HEK293 (cell line): ENCODE data around the gene TUT1.

ENCODE experiments used
- BCL11A ChIP-seq: fragments of 450-650 bp; formaldehyde crosslinking; IDR thresholded peaks from 2 replicates; pipeline ENCODE4 v1.5.1; 2016; ENCODE audit warnings: low read depth, missing biosample characterization, missing genetic modification characterization
- IKZF3 ChIP-seq: fragments of 450-650 bp; IDR thresholded peaks from 2 replicates; pipeline ENCODE4 v1.5.0; 2018; ENCODE audit warnings: missing biosample characterization, mild to moderate bottlenecking, missing genetic modification characterization, moderate library complexity
- MEIS1 ChIP-seq: sonication (generic); formaldehyde crosslinking; IDR thresholded peaks from 2 replicates; pipeline ENCODE4 v1.8.1; 2022; ENCODE audit warnings: missing genetic modification reagents, mild to moderate bottlenecking, borderline replicate concordance
- OSR2 ChIP-seq: fragments of 450-650 bp; formaldehyde crosslinking; IDR thresholded peaks from 2 replicates; pipeline ENCODE4 v1.5.1; 2016; ENCODE audit warnings: missing biosample characterization, missing genetic modification characterization
- PRDM10 ChIP-seq: fragments of 450-650 bp; formaldehyde crosslinking; IDR thresholded peaks from 2 replicates; pipeline ENCODE4 v1.5.1; 2016; ENCODE audit warnings: missing biosample characterization, missing genetic modification characterization
- SP7 ChIP-seq: fragments of 450-650 bp; formaldehyde crosslinking; IDR thresholded peaks from 2 replicates; pipeline ENCODE4 v1.5.1; 2016; ENCODE audit warnings: missing biosample characterization, missing genetic modification characterization
- YY1 ChIP-seq: fragments of 450-650 bp; formaldehyde crosslinking; IDR thresholded peaks from 2 replicates; pipeline ENCODE4 v1.5.1; 2018; ENCODE audit warnings: missing biosample characterization, missing genetic modification characterization
- ZIC2 ChIP-seq: fragments of 450-650 bp; formaldehyde crosslinking; IDR thresholded peaks from 2 replicates; pipeline ENCODE4 v1.5.1; 2016; ENCODE audit warnings: missing biosample characterization, missing genetic modification characterization
- ZNF10 ChIP-seq: fragments of 450-650 bp; formaldehyde crosslinking; IDR thresholded peaks from 2 replicates; pipeline ENCODE4 v1.5.1; 2017; ENCODE audit warnings: missing biosample characterization, missing genetic modification characterization
- ZNF114 ChIP-seq: fragments of 450-650 bp; formaldehyde crosslinking; IDR thresholded peaks from 2 replicates; pipeline ENCODE4 v1.5.0; 2017; ENCODE audit warnings: missing biosample characterization, missing genetic modification characterization
- ZNF121 ChIP-seq: fragments of 450-650 bp; formaldehyde crosslinking; IDR thresholded peaks from 2 replicates; pipeline ENCODE4 v1.5.1; 2016; ENCODE audit warnings: missing biosample characterization, missing genetic modification characterization
- ZNF133 ChIP-seq: fragments of 450-650 bp; formaldehyde crosslinking; IDR thresholded peaks from 2 replicates; pipeline ENCODE4 v1.5.1; 2016; ENCODE audit warnings: missing biosample characterization, missing genetic modification characterization
- ZNF175 ChIP-seq: fragments of 450-650 bp; formaldehyde crosslinking; IDR thresholded peaks from 2 replicates; pipeline ENCODE4 v1.5.1; 2016; ENCODE audit warnings: missing biosample characterization, missing genetic modification characterization
- ZNF19 ChIP-seq: fragments of 450-650 bp; formaldehyde crosslinking; IDR thresholded peaks from 2 replicates; pipeline ENCODE4; 2016; ENCODE audit warnings: missing biosample characterization, missing genetic modification characterization, low read depth
- ZNF26 ChIP-seq: fragments of 450-650 bp; formaldehyde crosslinking; IDR thresholded peaks from 2 replicates; pipeline ENCODE4 v1.5.1; 2016; ENCODE audit warnings: missing biosample characterization, missing genetic modification characterization
- ZNF266 ChIP-seq: fragments of 450-650 bp; formaldehyde crosslinking; IDR thresholded peaks from 2 replicates; pipeline ENCODE4 v1.5.1; 2016; ENCODE audit warnings: missing biosample characterization, missing genetic modification characterization, low read depth
- ZNF280C ChIP-seq: fragments of 450-650 bp; formaldehyde crosslinking; IDR thresholded peaks from 2 replicates; pipeline ENCODE4 v1.5.1; 2016; ENCODE audit warnings: missing biosample characterization, missing genetic modification characterization
- ZNF292 ChIP-seq: fragments of 450-650 bp; formaldehyde crosslinking; IDR thresholded peaks from 2 replicates; pipeline ENCODE4 v1.5.1; 2016; ENCODE audit warnings: low read depth, missing biosample characterization, missing genetic modification characterization, borderline replicate concordance
- ZNF324 ChIP-seq: fragments of 450-650 bp; formaldehyde crosslinking; IDR thresholded peaks from 2 replicates; pipeline ENCODE4 v1.5.1; 2016; ENCODE audit warnings: missing biosample characterization, missing genetic modification characterization
- ZNF341 ChIP-seq: fragments of 450-650 bp; formaldehyde crosslinking; IDR thresholded peaks from 2 replicates; pipeline ENCODE4; 2016; ENCODE audit warnings: low read depth, missing biosample characterization, missing genetic modification characterization
- ZNF423 ChIP-seq: fragments of 450-650 bp; formaldehyde crosslinking; IDR thresholded peaks from 2 replicates; pipeline ENCODE4 v1.5.1; 2016; ENCODE audit warnings: missing biosample characterization, missing genetic modification characterization
- ZNF449 ChIP-seq: fragments of 450-650 bp; formaldehyde crosslinking; IDR thresholded peaks from 2 replicates; pipeline ENCODE4 v1.5.1; 2017; ENCODE audit warnings: missing biosample characterization, mild to moderate bottlenecking, missing genetic modification characterization, moderate library complexity
- ZNF521 ChIP-seq: fragments of 450-650 bp; formaldehyde crosslinking; IDR thresholded peaks from 2 replicates; pipeline ENCODE4 v1.5.1; 2017; ENCODE audit warnings: missing biosample characterization, mild to moderate bottlenecking, missing genetic modification characterization
- ZNF529 ChIP-seq: fragments of 450-650 bp; formaldehyde crosslinking; IDR thresholded peaks from 2 replicates; pipeline ENCODE4 v1.5.1; 2017; ENCODE audit warnings: missing genetic modification characterization, missing biosample characterization; ENCODE audit not compliant: insufficient replicate concordance
- ZNF530 ChIP-seq: fragments of 450-650 bp; formaldehyde crosslinking; IDR thresholded peaks from 2 replicates; pipeline ENCODE4 v1.5.1; 2016; ENCODE audit warnings: low read depth, missing biosample characterization, missing genetic modification characterization
- ZNF580 ChIP-seq: fragments of 450-650 bp; formaldehyde crosslinking; IDR thresholded peaks from 2 replicates; pipeline ENCODE4 v1.5.1; 2016; ENCODE audit warnings: missing biosample characterization, missing genetic modification characterization
- ZNF658 ChIP-seq: fragments of 450-650 bp; formaldehyde crosslinking; IDR thresholded peaks from 2 replicates; pipeline ENCODE4; 2016; ENCODE audit warnings: missing biosample characterization, missing genetic modification characterization
- ZNF704 ChIP-seq: fragments of 450-650 bp; formaldehyde crosslinking; IDR thresholded peaks from 2 replicates; pipeline ENCODE4 v1.5.1; 2016; ENCODE audit warnings: missing biosample characterization, missing genetic modification characterization
- ZNF776 ChIP-seq: fragments of 450-650 bp; formaldehyde crosslinking; IDR thresholded peaks from 2 replicates; pipeline ENCODE4 v1.5.0; 2017; ENCODE audit warnings: missing biosample characterization, missing genetic modification characterization, borderline replicate concordance
- ZSCAN5A ChIP-seq: fragments of 450-650 bp; formaldehyde crosslinking; IDR thresholded peaks from 2 replicates; pipeline ENCODE4 v1.5.1; 2016; ENCODE audit warnings: missing biosample characterization, missing genetic modification characterization

The TUT1 gene

GRCh38 chr11:62560566-62561103, 30.7 kb downstream of the TUT1 start (continued):
- no peak for TF ChIP-seq ZNF529 (tag by site-specific recombination)
- TF ChIP-seq ZNF704, result no peak
- TF ChIP-seq ZNF10 (tag by site-specific recombination), result 0 out of 2 replicates have a peak, but pooled peaks have one; percentile 37
- no peak for TF ChIP-seq ZNF423
- no peak for TF ChIP-seq YY1 (tag by site-specific recombination)
- no peak for TF ChIP-seq BCL11A (tag by site-specific recombination)
- no peak for TF ChIP-seq ZNF133 (tag by site-specific recombination)
- TF ChIP-seq PRDM10 (tag by site-specific recombination), result peak; percentile 87
- no peak for TF ChIP-seq ZNF776 (tag by site-specific recombination)
- TF ChIP-seq ZNF580 (tag by site-specific recombination), result no peak
- TF ChIP-seq MEIS1 (CRISPR knock-in tag), result no peak
- no peak for TF ChIP-seq ZNF280C
- no peak for TF ChIP-seq ZSCAN5A (tag by site-specific recombination)
- TF ChIP-seq ZNF292 (tag by site-specific recombination), result no peak
- no peak for TF ChIP-seq ZNF658 (tag by site-specific recombination)
- no peak for TF ChIP-seq ZNF324 (tag by site-specific recombination)
- TF ChIP-seq SP7 (tag by site-specific recombination), result peak; percentile 65
- TF ChIP-seq ZNF121, result no peak
- no peak; the same call in 1 of the 2 replicates for TF ChIP-seq ZNF449
- TF ChIP-seq ZNF175 (tag by site-specific recombination), result no peak
- no peak for TF ChIP-seq ZNF26 (tag by site-specific recombination)
- no peak for TF ChIP-seq ZNF266 (tag by site-specific recombination)
- no peak for TF ChIP-seq OSR2 (tag by site-specific recombination)
- peak; percentile 91 for TF ChIP-seq IKZF3 (tag by site-specific recombination)
- TF ChIP-seq ZNF114 (tag by site-specific recombination), result no peak
- no peak for TF ChIP-seq ZNF530 (tag by site-specific recombination)
- TF ChIP-seq ZNF341, result 0 out of 2 replicates have a peak, but pooled peaks have one; percentile 26
- no peak for TF ChIP-seq ZNF19 (tag by site-specific recombination)
- no peak for TF ChIP-seq ZIC2 (tag by site-specific recombination)
- no peak for TF ChIP-seq ZNF521 (tag by site-specific recombination)
